H9 (cell line): ENCODE measurements around the gene CEP63. TPM values are rescaled to one million over a fixed set of nuclear protein-coding genes. Genes with fewer than 3 reads are reported as not detected.

Experiments
- DNase-seq: peaks from one replicate; pipeline ENCODE4 v3.0.0-alpha.2; 2017
- H2AFZ ChIP-seq: one replicate; pipeline ENCODE4 v1.6.1; 2013; ENCODE audit warnings: mild to moderate bottlenecking, low read length, control low read depth, moderate library complexity
- H2AK5ac ChIP-seq: 2 replicates; pipeline ENCODE4 v1.6.1; 2013; ENCODE audit warnings: low read length, control low read depth, mixed read lengths; ENCODE audit not compliant: insufficient read length
- H2BK120ac ChIP-seq: one replicate; pipeline ENCODE4 v1.6.1; 2013; ENCODE audit warnings: low read depth, mild to moderate bottlenecking, low read length, control low read depth, inconsistent platforms; ENCODE audit not compliant: poor library complexity, severe bottlenecking
- H2BK12ac ChIP-seq: 2 replicates; pipeline ENCODE4 v1.6.1; 2013; ENCODE audit warnings: low read length, control low read depth, mixed read lengths, low read depth; ENCODE audit not compliant: insufficient read length
- H2BK15ac ChIP-seq: 2 replicates; pipeline ENCODE4 v1.6.1; 2013; ENCODE audit warnings: low read depth, low read length, control low read depth
- H2BK20ac ChIP-seq: one replicate; pipeline ENCODE4 v1.6.1; 2013; ENCODE audit warnings: low read depth, mild to moderate bottlenecking, low read length, control low read depth, inconsistent platforms; ENCODE audit not compliant: poor library complexity, severe bottlenecking
- H2BK5ac ChIP-seq: 2 replicates; pipeline ENCODE4 v1.6.1; 2013; ENCODE audit warnings: low read length, control low read depth, mixed read lengths; ENCODE audit not compliant: insufficient read length
- H3K14ac ChIP-seq: 2 replicates; pipeline ENCODE4 v1.6.1; 2013; ENCODE audit warnings: low read length, control low read depth; ENCODE audit not compliant: insufficient read depth
- H3K18ac ChIP-seq: 2 replicates; pipeline ENCODE4 v1.6.1; 2013; ENCODE audit warnings: low read depth, mild to moderate bottlenecking, mixed read lengths, low read length, control low read depth; ENCODE audit not compliant: insufficient read length
- H3K23ac ChIP-seq: 2 replicates; pipeline ENCODE4 v1.6.1; 2013; ENCODE audit warnings: low read length, control low read depth, mixed read lengths, low read depth; ENCODE audit not compliant: insufficient read length
- H3K23me2 ChIP-seq: 2 replicates; pipeline ENCODE4 v1.6.1; 2013; ENCODE audit warnings: low read depth, mild to moderate bottlenecking, mixed read lengths, low read length, control low read depth; ENCODE audit not compliant: insufficient read length, poor library complexity, severe bottlenecking
- H3K27ac ChIP-seq: 2 replicates; pipeline ENCODE4 v1.5.1; 2013; ENCODE audit warnings: low read length, control low read depth, mixed read lengths, low read depth; ENCODE audit not compliant: insufficient read length
- H3K27me3 ChIP-seq: 2 replicates; pipeline ENCODE4 v1.6.1; 2013; ENCODE audit warnings: low read length, control low read depth, inconsistent platforms; ENCODE audit not compliant: insufficient read depth
- H3K4ac ChIP-seq: 2 replicates; pipeline ENCODE4 v1.6.1; 2013; ENCODE audit warnings: low read depth, mild to moderate bottlenecking, control low read depth, inconsistent platforms, low read length, moderate library complexity
- H3K4me1 ChIP-seq: 2 replicates; pipeline ENCODE4 v1.6.1; 2013; ENCODE audit warnings: low read length, control low read depth, inconsistent platforms; ENCODE audit not compliant: insufficient read depth
- H3K4me2 ChIP-seq: 2 replicates; pipeline ENCODE4 v1.6.1; 2013; ENCODE audit warnings: low read length, control low read depth, mixed read lengths; ENCODE audit not compliant: insufficient read length, insufficient read depth
- H3K56ac ChIP-seq: 2 replicates; pipeline ENCODE4 v1.6.1; 2013; ENCODE audit warnings: low read depth, mild to moderate bottlenecking, mixed read lengths, low read length, control low read depth; ENCODE audit not compliant: insufficient read length
- H3K79me1 ChIP-seq: 2 replicates; pipeline ENCODE4 v1.6.1; 2013; ENCODE audit warnings: low read depth, mild to moderate bottlenecking, moderate library complexity, low read length, control low read depth, inconsistent platforms; ENCODE audit not compliant: insufficient read depth, poor library complexity, severe bottlenecking
- H3K79me2 ChIP-seq: 2 replicates; pipeline ENCODE4 v1.6.1; 2013; ENCODE audit warnings: low read length, control low read depth, inconsistent platforms; ENCODE audit not compliant: insufficient read depth
- H3K9ac ChIP-seq: 2 replicates; pipeline ENCODE4 v1.6.1; 2013; ENCODE audit warnings: low read length, control low read depth, mixed read lengths; ENCODE audit not compliant: insufficient read length; ENCODE audit errors: extremely low read depth
- H3K9me3 ChIP-seq: one replicate; pipeline ENCODE4 v1.6.1; 2013; ENCODE audit warnings: low read depth, low read length, inconsistent platforms; ENCODE audit not compliant: control insufficient read depth
- H3T11ph ChIP-seq: one replicate; pipeline ENCODE4 v1.6.1; 2013; ENCODE audit warnings: mild to moderate bottlenecking, low read length, control low read depth, inconsistent platforms
- H4K20me1 ChIP-seq: one replicate; pipeline ENCODE4 v1.6.1; 2013; ENCODE audit not compliant: control insufficient read depth, insufficient read length, insufficient read depth
- H4K5ac ChIP-seq: 2 replicates; pipeline ENCODE4 v1.6.1; 2013; ENCODE audit warnings: low read depth, mild to moderate bottlenecking, mixed read lengths, low read length, control low read depth; ENCODE audit not compliant: insufficient read length
- H4K8ac ChIP-seq: replicated peaks from 2 replicates; pipeline ENCODE4 v1.6.1; 2013; ENCODE audit warnings: low read length, control low read depth, mixed read lengths, low read depth; ENCODE audit not compliant: insufficient read length
- H4K91ac ChIP-seq: 2 replicates; pipeline ENCODE4 v1.6.1; 2013; ENCODE audit warnings: low read depth, mild to moderate bottlenecking, moderate library complexity, mixed read lengths, low read length, control low read depth; ENCODE audit not compliant: insufficient read length
- H3K27ac Mint-ChIP-seq, 3 experiments: 2 replicates in 2 of 3; 3 replicates in 1 of 3; pipeline ENCODE4 v1.8.0; 2020 to 2021; ENCODE audit warnings: mixed read lengths in 3 of 3, mild to moderate bottlenecking in 1 of 3, moderate library complexity in 1 of 3
- H3K27me3 Mint-ChIP-seq: 2 replicates; pipeline ENCODE4 v1.8.0; 2021; ENCODE audit warnings: low read depth, mild to moderate bottlenecking, moderate library complexity, mixed read lengths
- H3K36me3 Mint-ChIP-seq, 3 experiments: 2 replicates in 2 of 3; 3 replicates in 1 of 3; pipeline ENCODE4 v1.8.0; 2020 to 2021; ENCODE audit warnings: low read depth in 3 of 3, mixed read lengths in 3 of 3; ENCODE audit not compliant: insufficient read depth in 1 of 3
- H3K4me1 Mint-ChIP-seq, 2 experiments: 2 replicates each; pipeline ENCODE4 v1.8.0; 2020; ENCODE audit warnings: mixed read lengths in 2 of 2
- H3K4me3 Mint-ChIP-seq, 2 experiments: 2 replicates in 1 of 2; 3 replicates in 1 of 2; pipeline ENCODE4 v1.8.0; 2020 to 2021; ENCODE audit warnings: mild to moderate bottlenecking in 2 of 2, mixed read lengths in 2 of 2, moderate library complexity in 1 of 2
- H3K9me3 Mint-ChIP-seq, 2 experiments: 2 replicates in 1 of 2; 3 replicates in 1 of 2; pipeline ENCODE4 v1.8.0; 2020; ENCODE audit warnings: mild to moderate bottlenecking in 2 of 2, mixed read lengths in 2 of 2, moderate library complexity in 1 of 2
- WGBS: extraction: QIAGEN DNeasy Blood & Tissue Kit; methylation state at CpG from one replicate; pipeline ENCODE4 v1.1.7; 2013; ENCODE audit warnings: missing lambda C conversion rate, low lambda C conversion rate, mixed read lengths; ENCODE audit not compliant: insufficient read length; ENCODE audit errors: extremely low coverage; 5-methylcytosine and 5-hydroxymethylcytosine counted together
- total RNA-seq: library from RNA; stranded (reverse); gene quantifications from 2 replicates; pipeline ENCODE4 v1.2.1, GENCODE V29; 2021
- TF ChIP-seq, protein P1 (sequence below): fragments of 200-600 bp; sonication (generic); conservative IDR thresholded peaks from 3 replicates; pipeline ENCODE4 v1.8.0; 2021; ENCODE audit warnings: antibody characterized with exemption, mild to moderate bottlenecking

Gene CEP63
- total RNA-seq, 1 experiment from 2014 or later: 16.2 TPM

- Histone ChIP-seq H4K8ac (no peak overlapping the region), H2AFZ (no peak overlapping the region), H3K4ac (no peak overlapping the region), H2BK120ac (no peak overlapping the region), H3K79me2 (no peaks in the 10 kb centered on the region), H3T11ph (no peak overlapping the region), H2BK5ac (no peak overlapping the region), H3K14ac (no peak overlapping the region), H2BK20ac (no peak overlapping the region), H3K9ac (no peak overlapping the region), H3K56ac (no peak overlapping the region), H3K9me3 (no peaks in the 10 kb centered on the region), H3K18ac (no peak overlapping the region), H3K4me2 (no peak overlapping the region), H2BK15ac (no peak overlapping the region), H3K23me2 (no peaks in the 10 kb centered on the region), H4K20me1 (no peaks in the 10 kb centered on the region), H3K4me1 (no peaks in the 10 kb centered on the region), H3K23ac (no peak overlapping the region), H2AK5ac (no peak overlapping the region), H4K91ac (no peak overlapping the region), H2BK12ac (no peak overlapping the region), H3K27me3 (no peaks in the 10 kb centered on the region), H3K79me1 (no peaks in the 10 kb centered on the region), H4K5ac (no peak overlapping the region), H3K27ac (no peak overlapping the region)
- peaks cover 10 to 44% (median 32%) of the 10 kb centered on the region in 3 experiments; a peak in 6 of 7 replicates for H3K36me3 Mint-ChIP-seq
- no peaks in the 10 kb centered on the region for H3K9me3 Mint-ChIP-seq
- TF ChIP-seq, protein P1, sequence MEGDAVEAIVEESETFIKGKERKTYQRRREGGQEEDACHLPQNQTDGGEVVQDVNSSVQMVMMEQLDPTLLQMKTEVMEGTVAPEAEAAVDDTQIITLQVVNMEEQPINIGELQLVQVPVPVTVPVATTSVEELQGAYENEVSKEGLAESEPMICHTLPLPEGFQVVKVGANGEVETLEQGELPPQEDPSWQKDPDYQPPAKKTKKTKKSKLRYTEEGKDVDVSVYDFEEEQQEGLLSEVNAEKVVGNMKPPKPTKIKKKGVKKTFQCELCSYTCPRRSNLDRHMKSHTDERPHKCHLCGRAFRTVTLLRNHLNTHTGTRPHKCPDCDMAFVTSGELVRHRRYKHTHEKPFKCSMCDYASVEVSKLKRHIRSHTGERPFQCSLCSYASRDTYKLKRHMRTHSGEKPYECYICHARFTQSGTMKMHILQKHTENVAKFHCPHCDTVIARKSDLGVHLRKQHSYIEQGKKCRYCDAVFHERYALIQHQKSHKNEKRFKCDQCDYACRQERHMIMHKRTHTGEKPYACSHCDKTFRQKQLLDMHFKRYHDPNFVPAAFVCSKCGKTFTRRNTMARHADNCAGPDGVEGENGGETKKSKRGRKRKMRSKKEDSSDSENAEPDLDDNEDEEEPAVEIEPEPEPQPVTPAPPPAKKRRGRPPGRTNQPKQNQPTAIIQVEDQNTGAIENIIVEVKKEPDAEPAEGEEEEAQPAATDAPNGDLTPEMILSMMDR: no peak
- H3K27me3 Mint-ChIP-seq: no peaks in the 10 kb centered on the region
- no peak overlapping the region; a peak in 1 of 7 replicates for H3K27ac Mint-ChIP-seq
- no peak overlapping the region for H3K4me3 Mint-ChIP-seq
- WGBS: no CpG with 5 or more reads among the region's 4 CpGs
- H3K4me1 Mint-ChIP-seq: 0 out of 4 replicates have a peak, but pooled peaks cover 0 to 2% of the 10 kb centered on the region in 2 experiments
- no peak for DNase-seq
Observed at GRCh38 chr3:134476306-134476705, 9.6 kb upstream of the CEP63 start.
